ENCODE measurements around the gene BRPF1.

The BRPF1 gene

DNA sequence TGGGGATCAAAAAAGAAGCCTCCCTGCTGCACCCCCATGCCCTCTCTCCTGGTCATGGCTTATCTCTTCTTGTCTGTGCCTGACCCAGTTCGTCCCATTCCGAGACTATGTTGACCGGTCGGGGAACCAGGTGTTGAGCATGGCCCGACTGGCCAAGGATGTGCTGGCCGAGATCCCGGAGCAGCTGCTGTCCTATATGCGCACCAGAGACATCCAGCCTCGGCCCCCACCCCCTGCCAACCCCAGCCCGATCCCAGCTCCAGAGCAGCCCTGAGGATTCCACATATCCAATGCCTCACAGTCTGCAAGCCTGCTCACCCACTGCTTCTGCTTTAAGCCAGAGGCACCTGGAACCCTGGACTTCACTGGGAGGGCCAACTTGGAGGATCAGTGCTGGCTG lies 2.1 kb upstream of the BRPF1 start:
- peaks cover 15% of the 10 kb centered on the region in 2 donors for H3K4me1 ChIP-seq (ENCODE audit: control insufficient read depth in 2 of 2, insufficient read depth in 2 of 2, low read length in 2 of 2)
- H3K4me3 ChIP-seq (ENCODE audit: low read length in 2 of 2) = no peak overlapping the region
- H3K36me3 ChIP-seq (ENCODE audit: control insufficient read depth in 2 of 2, insufficient read depth in 2 of 2, low read length in 2 of 2) = peaks cover 6 to 7% of the 10 kb centered on the region in 2 donors
- no peak overlapping the region for H3K9ac ChIP-seq (ENCODE audit: low read depth in 1 of 2, low read length in 2 of 2)
- H3K27me3 ChIP-seq (ENCODE audit: control insufficient read depth in 2 of 2, insufficient read depth in 2 of 2, low read length in 2 of 2) = no peaks in the 10 kb centered on the region
- H3K9me3 ChIP-seq (ENCODE audit: control insufficient read depth in 2 of 2, low read length in 2 of 2) = no peaks in the 10 kb centered on the region
- H3K27ac ChIP-seq (ENCODE audit: low read depth in 2 of 2, low read length in 2 of 2) = no peak overlapping the region

DNA sequence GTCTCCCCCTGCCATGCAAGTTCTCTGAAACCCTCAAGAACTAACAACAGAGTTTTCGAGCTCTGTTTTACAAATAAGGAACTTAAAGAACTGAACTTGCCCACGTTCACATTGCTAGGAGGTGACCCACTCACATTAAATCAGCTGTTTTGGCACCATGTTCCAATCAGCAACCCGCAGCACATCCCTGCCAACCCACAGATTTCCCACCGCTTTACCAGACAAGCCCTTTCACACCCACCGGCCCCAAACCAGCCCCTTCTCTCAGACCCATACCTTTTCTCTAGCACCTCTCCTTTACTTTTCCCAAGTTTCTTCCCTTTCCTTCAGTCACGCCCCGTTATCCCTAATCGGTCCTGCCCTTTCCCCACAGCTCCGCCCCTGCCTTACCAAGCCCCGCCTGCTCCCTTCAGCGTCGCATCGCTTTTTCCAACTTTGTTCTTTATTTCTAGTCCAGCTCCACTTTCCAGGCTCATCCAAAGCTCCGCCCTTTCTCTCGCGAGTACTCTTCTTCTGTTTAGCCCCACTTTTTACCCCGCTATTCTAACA lies 804 bp upstream of the BRPF1 start:
- no peaks in the 10 kb centered on the region for H3K27me3 ChIP-seq (ENCODE audit: control insufficient read depth in 2 of 2, insufficient read depth in 2 of 2, low read length in 2 of 2)
- no peaks in the 10 kb centered on the region for H3K9me3 ChIP-seq (ENCODE audit: control insufficient read depth in 2 of 2, low read length in 2 of 2)
- peaks cover 15 to 16% of the 10 kb centered on the region in 2 donors for H3K4me1 ChIP-seq (ENCODE audit: control insufficient read depth in 2 of 2, insufficient read depth in 2 of 2, low read length in 2 of 2)
- peaks cover 13 to 17% of the 10 kb centered on the region in 2 donors for H3K36me3 ChIP-seq (ENCODE audit: control insufficient read depth in 2 of 2, insufficient read depth in 2 of 2, low read length in 2 of 2)
- H3K9ac ChIP-seq (ENCODE audit: low read depth in 1 of 2, low read length in 2 of 2) = peak overlapping the region; percentile 37 to 41
- peak overlapping the region; percentile 71 to 94 for H3K27ac ChIP-seq (ENCODE audit: low read depth in 2 of 2, low read length in 2 of 2)
- peak overlapping the region; percentile 69 to 84 for H3K4me3 ChIP-seq (ENCODE audit: low read length in 2 of 2)

DNA sequence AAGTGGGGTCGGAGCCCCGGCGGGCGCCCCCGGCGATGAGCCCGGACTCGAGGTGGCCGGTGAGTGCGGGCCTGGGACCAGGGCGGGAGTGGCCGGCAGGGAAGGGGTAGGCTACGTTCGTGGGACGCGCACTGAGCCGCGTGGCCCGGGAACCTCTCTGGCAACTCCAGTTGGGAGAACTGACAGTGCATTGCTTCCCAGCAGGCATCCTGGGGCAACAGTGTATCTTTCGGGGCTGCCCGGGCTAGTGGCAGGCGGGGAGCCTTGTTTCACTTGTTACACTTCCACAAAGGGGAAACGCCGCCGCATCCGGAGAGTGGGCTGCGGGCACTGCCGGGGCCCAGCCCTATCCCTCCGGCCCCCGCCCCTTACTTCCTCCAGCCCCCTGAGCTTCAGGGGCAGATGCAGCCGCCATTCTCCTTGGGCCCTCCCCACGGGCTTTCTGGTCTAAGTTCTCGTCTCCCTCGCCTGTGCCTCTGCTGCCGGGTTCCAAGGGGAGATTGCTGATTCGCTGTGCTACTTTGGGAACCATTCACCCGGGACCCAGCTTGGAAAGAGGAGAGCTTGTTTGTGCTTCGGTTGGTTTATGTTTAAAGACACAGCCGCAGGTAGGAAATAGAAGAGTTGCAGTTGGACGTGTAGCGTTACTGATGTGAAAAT lies 675 bp downstream of the BRPF1 start:
- H3K27me3 ChIP-seq (ENCODE audit: control insufficient read depth in 2 of 2, insufficient read depth in 2 of 2, low read length in 2 of 2) = no peaks in the 10 kb centered on the region
- no peaks in the 10 kb centered on the region for H3K9me3 ChIP-seq (ENCODE audit: control insufficient read depth in 2 of 2, low read length in 2 of 2)
- H3K4me3 ChIP-seq (ENCODE audit: low read length in 2 of 2) = peak overlapping the region; percentile 79 to 84
- H3K4me1 ChIP-seq (ENCODE audit: control insufficient read depth in 2 of 2, insufficient read depth in 2 of 2, low read length in 2 of 2) = peaks cover 15 to 16% of the 10 kb centered on the region in 2 donors
- peaks cover 22 to 26% of the 10 kb centered on the region in 2 donors for H3K36me3 ChIP-seq (ENCODE audit: control insufficient read depth in 2 of 2, insufficient read depth in 2 of 2, low read length in 2 of 2)
- peak overlapping the region; percentile 84 to 94 for H3K9ac ChIP-seq (ENCODE audit: low read depth in 1 of 2, low read length in 2 of 2)
- H3K27ac ChIP-seq (ENCODE audit: low read depth in 2 of 2, low read length in 2 of 2) = peak overlapping the region; percentile 94 to 95

DNA sequence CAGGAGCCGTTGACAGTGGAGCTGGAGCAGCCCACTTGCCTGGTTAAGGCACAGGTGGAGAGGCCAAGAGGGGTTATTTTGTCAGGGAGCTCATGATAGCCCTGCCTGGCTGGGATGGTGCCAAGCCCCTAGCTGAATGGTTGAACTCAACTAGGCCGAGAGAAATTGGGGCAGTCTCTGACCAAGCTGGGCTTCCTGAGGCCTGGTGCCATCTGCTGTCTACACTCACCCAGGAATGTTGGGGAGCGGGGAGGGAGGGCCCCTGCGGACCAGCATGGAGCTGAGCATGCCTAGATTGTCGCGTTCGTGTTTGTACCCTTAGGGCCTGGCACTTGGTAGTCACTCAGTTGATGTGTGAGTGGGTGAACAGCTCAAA lies 1.2 kb downstream of the BRPF1 start:
- Histone ChIP-seq H3K4me1 (ENCODE audit: control insufficient read depth in 2 of 2, insufficient read depth in 2 of 2, low read length in 2 of 2) (peaks cover 15 to 16% of the 10 kb centered on the region in 2 donors), H3K4me3 (ENCODE audit: low read length in 2 of 2) (peak overlapping the region; percentile 79 to 84), H3K27me3 (ENCODE audit: control insufficient read depth in 2 of 2, insufficient read depth in 2 of 2, low read length in 2 of 2) (no peaks in the 10 kb centered on the region), H3K9me3 (ENCODE audit: control insufficient read depth in 2 of 2, low read length in 2 of 2) (no peaks in the 10 kb centered on the region), H3K27ac (ENCODE audit: low read depth in 2 of 2, low read length in 2 of 2) (no peak overlapping the region), H3K9ac (ENCODE audit: low read depth in 1 of 2, low read length in 2 of 2) (peak overlapping the region; percentile 43 to 84), H3K36me3 (ENCODE audit: control insufficient read depth in 2 of 2, insufficient read depth in 2 of 2, low read length in 2 of 2) (peaks cover 28 to 31% of the 10 kb centered on the region in 2 donors)

DNA sequence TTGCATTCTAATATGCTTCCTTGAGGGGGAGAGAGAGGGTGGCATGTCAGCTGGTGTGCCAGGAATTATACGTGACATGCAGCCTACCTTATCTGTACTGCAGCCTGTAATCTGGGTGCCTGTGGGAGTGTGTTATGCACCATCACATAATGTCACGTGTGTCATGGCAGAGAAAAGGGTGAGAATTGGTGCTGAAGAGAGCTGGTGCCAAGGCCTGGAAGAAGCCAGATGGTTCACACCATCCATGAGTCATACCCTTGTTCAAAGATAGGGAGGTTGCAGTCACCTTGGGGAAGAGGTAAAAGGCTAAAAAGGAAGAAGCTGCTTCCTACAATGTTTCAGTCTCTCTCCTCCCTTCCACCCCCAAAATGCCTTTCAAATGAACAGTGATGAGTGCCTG lies 5.3 kb downstream of the BRPF1 start:
- Histone ChIP-seq H3K9me3 (ENCODE audit: control insufficient read depth in 2 of 2, low read length in 2 of 2) (no peaks in the 10 kb centered on the region), H3K4me3 (ENCODE audit: low read length in 2 of 2) (no peak overlapping the region), H3K9ac (ENCODE audit: low read depth in 1 of 2, low read length in 2 of 2) (no peak overlapping the region), H3K27ac (ENCODE audit: low read depth in 2 of 2, low read length in 2 of 2) (no peak overlapping the region), H3K36me3 (ENCODE audit: control insufficient read depth in 2 of 2, insufficient read depth in 2 of 2, low read length in 2 of 2) (peaks cover 64 to 70% of the 10 kb centered on the region in 2 donors), H3K4me1 (ENCODE audit: control insufficient read depth in 2 of 2, insufficient read depth in 2 of 2, low read length in 2 of 2) (peaks cover 10 to 14% of the 10 kb centered on the region in 2 donors), H3K27me3 (ENCODE audit: control insufficient read depth in 2 of 2, insufficient read depth in 2 of 2, low read length in 2 of 2) (no peaks in the 10 kb centered on the region)

DNA sequence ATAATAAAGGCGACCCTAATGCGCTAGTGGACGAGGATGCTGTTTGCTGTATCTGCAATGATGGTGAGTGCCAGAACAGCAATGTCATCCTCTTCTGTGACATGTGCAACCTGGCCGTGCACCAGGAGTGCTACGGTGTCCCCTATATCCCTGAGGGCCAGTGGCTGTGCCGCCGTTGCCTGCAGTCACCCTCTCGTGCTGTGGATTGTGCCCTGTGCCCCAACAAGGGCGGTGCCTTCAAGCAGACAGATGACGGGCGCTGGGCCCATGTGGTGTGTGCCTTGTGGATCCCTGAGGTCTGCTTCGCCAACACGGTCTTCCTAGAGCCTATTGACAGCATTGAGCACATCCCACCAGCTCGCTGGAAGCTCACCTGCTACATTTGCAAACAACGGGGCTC lies 7.6 kb downstream of the BRPF1 start:
- no peaks in the 10 kb centered on the region for H3K27me3 ChIP-seq (ENCODE audit: control insufficient read depth in 2 of 2, insufficient read depth in 2 of 2, low read length in 2 of 2)
- H3K9me3 ChIP-seq (ENCODE audit: control insufficient read depth in 2 of 2, low read length in 2 of 2) = no peaks in the 10 kb centered on the region
- no peak overlapping the region for H3K9ac ChIP-seq (ENCODE audit: low read depth in 1 of 2, low read length in 2 of 2)
- no peak overlapping the region for H3K27ac ChIP-seq (ENCODE audit: low read depth in 2 of 2, low read length in 2 of 2)
- H3K4me1 ChIP-seq (ENCODE audit: control insufficient read depth in 2 of 2, insufficient read depth in 2 of 2, low read length in 2 of 2) = peaks cover 0 to 2% of the 10 kb centered on the region in 2 donors
- no peak overlapping the region for H3K4me3 ChIP-seq (ENCODE audit: low read length in 2 of 2)
- peaks cover 82 to 90% of the 10 kb centered on the region in 2 donors for H3K36me3 ChIP-seq (ENCODE audit: control insufficient read depth in 2 of 2, insufficient read depth in 2 of 2, low read length in 2 of 2)

DNA sequence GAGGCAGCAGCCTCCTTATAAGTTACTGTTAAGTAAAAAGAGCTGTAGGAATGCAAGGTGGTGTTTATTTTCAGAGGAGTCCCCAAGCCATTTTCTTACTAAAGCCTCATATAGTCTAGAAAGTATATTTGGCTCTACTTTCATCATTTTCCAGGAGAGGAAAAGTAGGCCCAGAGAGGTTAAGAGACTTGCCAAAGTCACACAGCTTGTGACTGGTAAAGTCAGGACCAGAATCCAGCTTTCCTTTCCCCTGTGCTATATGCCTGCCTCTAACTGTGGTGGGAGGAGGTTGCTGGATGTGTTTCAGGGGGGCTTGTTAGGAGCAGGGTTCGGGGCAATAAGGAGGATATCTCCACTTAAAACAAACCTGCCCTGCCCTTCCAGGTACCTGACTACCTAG lies 11.0 kb downstream of the BRPF1 start:
- Histone ChIP-seq H3K36me3 (ENCODE audit: control insufficient read depth in 2 of 2, insufficient read depth in 2 of 2, low read length in 2 of 2) (peaks cover 92 to 98% of the 10 kb centered on the region in 2 donors), H3K9ac (ENCODE audit: low read depth in 1 of 2, low read length in 2 of 2) (no peak overlapping the region), H3K4me1 (ENCODE audit: control insufficient read depth in 2 of 2, insufficient read depth in 2 of 2, low read length in 2 of 2) (no peaks in the 10 kb centered on the region), H3K27ac (ENCODE audit: low read depth in 2 of 2, low read length in 2 of 2) (no peak overlapping the region), H3K27me3 (ENCODE audit: control insufficient read depth in 2 of 2, insufficient read depth in 2 of 2, low read length in 2 of 2) (no peaks in the 10 kb centered on the region), H3K4me3 (ENCODE audit: low read length in 2 of 2) (no peak overlapping the region), H3K9me3 (ENCODE audit: control insufficient read depth in 2 of 2, low read length in 2 of 2) (no peaks in the 10 kb centered on the region)

DNA sequence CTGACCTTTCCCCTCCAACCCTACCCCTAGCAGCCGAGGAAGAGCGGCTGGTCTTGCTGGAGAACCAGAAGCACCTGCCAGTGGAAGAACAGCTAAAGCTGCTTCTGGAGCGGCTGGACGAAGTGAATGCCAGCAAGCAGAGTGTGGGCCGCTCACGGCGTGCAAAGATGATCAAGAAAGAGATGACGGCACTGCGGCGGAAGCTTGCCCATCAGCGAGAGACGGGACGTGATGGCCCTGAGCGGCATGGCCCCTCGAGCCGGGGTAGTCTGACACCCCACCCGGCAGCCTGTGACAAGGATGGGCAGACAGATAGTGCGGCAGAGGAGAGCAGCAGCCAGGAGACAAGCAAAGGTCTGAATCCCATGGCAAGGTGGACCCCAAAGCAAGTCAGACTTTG lies 12.0 kb downstream of the BRPF1 start:
- Histone ChIP-seq H3K36me3 (ENCODE audit: control insufficient read depth in 2 of 2, insufficient read depth in 2 of 2, low read length in 2 of 2) (peaks cover 90 to 98% of the 10 kb centered on the region in 2 donors), H3K9ac (ENCODE audit: low read depth in 1 of 2, low read length in 2 of 2) (no peak overlapping the region), H3K4me1 (ENCODE audit: control insufficient read depth in 2 of 2, insufficient read depth in 2 of 2, low read length in 2 of 2) (no peaks in the 10 kb centered on the region), H3K27me3 (ENCODE audit: control insufficient read depth in 2 of 2, insufficient read depth in 2 of 2, low read length in 2 of 2) (no peaks in the 10 kb centered on the region), H3K9me3 (ENCODE audit: control insufficient read depth in 2 of 2, low read length in 2 of 2) (no peaks in the 10 kb centered on the region), H3K27ac (ENCODE audit: low read depth in 2 of 2, low read length in 2 of 2) (no peak overlapping the region), H3K4me3 (ENCODE audit: low read length in 2 of 2) (no peak overlapping the region)

DNA sequence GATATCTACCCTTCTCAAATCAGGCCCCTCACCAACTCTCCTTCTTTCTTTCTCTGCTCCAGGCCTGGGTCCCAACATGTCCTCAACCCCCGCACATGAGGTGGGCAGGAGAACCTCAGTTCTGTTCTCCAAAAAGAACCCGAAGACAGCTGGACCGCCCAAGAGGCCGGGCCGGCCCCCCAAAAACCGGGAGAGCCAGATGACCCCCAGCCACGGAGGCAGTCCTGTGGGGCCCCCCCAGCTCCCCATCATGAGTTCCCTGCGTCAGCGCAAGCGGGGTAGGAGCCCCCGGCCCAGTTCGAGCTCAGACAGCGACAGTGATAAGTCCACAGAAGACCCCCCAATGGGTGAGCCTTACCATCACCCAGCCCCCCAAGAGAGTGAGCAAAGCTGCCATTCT lies 12.6 kb downstream of the BRPF1 start:
- Histone ChIP-seq H3K4me3 (ENCODE audit: low read length in 2 of 2) (no peak overlapping the region), H3K27ac (ENCODE audit: low read depth in 2 of 2, low read length in 2 of 2) (no peak overlapping the region), H3K36me3 (ENCODE audit: control insufficient read depth in 2 of 2, insufficient read depth in 2 of 2, low read length in 2 of 2) (peaks cover 85 to 92% of the 10 kb centered on the region in 2 donors), H3K27me3 (ENCODE audit: control insufficient read depth in 2 of 2, insufficient read depth in 2 of 2, low read length in 2 of 2) (no peaks in the 10 kb centered on the region), H3K9me3 (ENCODE audit: control insufficient read depth in 2 of 2, low read length in 2 of 2) (no peaks in the 10 kb centered on the region), H3K4me1 (ENCODE audit: control insufficient read depth in 2 of 2, insufficient read depth in 2 of 2, low read length in 2 of 2) (peaks cover 3% of the 10 kb centered on the region in 2 donors), H3K9ac (ENCODE audit: low read depth in 1 of 2, low read length in 2 of 2) (no peak overlapping the region)

DNA sequence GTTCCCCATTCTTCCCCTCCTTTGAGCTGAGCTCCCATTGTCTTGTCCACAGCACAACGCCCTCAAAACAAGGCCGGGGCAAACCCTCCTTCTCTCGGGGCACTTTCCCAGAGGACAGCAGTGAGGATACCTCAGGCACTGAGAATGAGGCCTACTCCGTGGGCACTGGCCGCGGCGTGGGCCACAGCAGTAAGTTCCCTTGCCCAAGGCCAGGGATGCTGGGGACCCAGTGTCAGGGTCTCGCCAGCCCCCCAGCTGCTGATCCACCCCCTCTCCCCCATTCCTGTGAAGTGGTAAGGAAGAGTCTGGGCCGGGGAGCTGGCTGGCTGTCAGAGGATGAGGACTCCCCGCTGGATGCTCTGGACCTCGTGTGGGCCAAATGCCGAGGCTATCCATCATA lies 14.0 kb downstream of the BRPF1 start:
- H3K36me3 ChIP-seq (ENCODE audit: control insufficient read depth in 2 of 2, insufficient read depth in 2 of 2, low read length in 2 of 2) = peaks cover 73 to 78% of the 10 kb centered on the region in 2 donors
- no peaks in the 10 kb centered on the region for H3K9me3 ChIP-seq (ENCODE audit: control insufficient read depth in 2 of 2, low read length in 2 of 2)
- peaks cover 8 to 9% of the 10 kb centered on the region in 2 donors for H3K4me1 ChIP-seq (ENCODE audit: control insufficient read depth in 2 of 2, insufficient read depth in 2 of 2, low read length in 2 of 2)
- no peak overlapping the region for H3K9ac ChIP-seq (ENCODE audit: low read depth in 1 of 2, low read length in 2 of 2)
- no peak overlapping the region for H3K27ac ChIP-seq (ENCODE audit: low read depth in 2 of 2, low read length in 2 of 2)
- H3K27me3 ChIP-seq (ENCODE audit: control insufficient read depth in 2 of 2, insufficient read depth in 2 of 2, low read length in 2 of 2) = no peaks in the 10 kb centered on the region
- no peak overlapping the region for H3K4me3 ChIP-seq (ENCODE audit: low read length in 2 of 2)

Measured in mucosa of rectum (tissue), 2 donors.